HG02588 (cell line): ENCODE measurements around the gene NIPBL.
A peak's percentile ranks its signal among the peaks of the same experiment; 100 is the strongest.
"Not testable (repeated sequence)": the region's sequence is repeated elsewhere in the genome, so short reads cannot be mapped to it uniquely, and the experiment has no call there.

Experiments
- ATAC-seq: cut with Tn5 transposase; IDR thresholded peaks from one replicate; pipeline ENCODE4 v1.9.1; 2021; ENCODE audit warnings: mild to moderate bottlenecking, moderate library complexity; ENCODE audit not compliant: unreplicated experiment

The NIPBL gene

DNA sequence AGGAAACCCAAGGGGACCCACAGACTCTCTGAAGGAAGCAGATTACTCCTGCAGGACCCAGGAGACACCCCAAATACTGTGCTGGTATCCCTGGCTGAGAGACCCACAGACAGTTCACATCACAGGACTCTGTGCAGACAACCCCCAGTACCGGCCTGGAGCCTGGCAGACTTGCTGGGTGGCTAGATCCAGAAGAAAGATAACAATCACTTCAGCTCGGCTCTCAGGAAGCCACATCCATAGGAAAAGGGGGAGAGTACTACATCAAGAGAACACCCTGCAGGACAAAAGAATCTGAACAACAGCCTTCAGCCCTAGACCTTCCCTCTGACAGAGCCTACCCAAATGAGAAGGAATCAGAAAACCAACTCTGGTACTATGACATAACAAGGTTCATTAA, 206.4 kb downstream of the NIPBL start:
- ATAC-seq: not testable (repeated sequence)

DNA sequence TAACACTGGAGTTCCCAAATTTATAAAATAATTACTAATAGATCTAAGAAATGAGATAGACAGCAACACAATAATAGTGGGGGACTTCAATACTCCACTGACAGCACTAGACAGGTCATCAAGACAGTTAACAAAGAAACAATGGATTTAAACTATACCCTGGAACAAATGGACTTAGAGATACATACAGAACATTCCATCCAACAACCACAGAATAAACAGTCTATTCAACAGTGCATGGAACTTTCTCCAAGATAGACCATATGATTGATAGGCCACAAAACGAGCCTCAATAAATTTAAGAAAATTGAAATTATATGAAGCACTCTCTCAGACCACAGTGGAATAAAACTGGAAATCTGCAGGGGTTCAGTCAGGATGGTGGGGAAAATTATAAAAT, 209.5 kb downstream of the NIPBL start:
- ATAC-seq: not testable (repeated sequence)

DNA sequence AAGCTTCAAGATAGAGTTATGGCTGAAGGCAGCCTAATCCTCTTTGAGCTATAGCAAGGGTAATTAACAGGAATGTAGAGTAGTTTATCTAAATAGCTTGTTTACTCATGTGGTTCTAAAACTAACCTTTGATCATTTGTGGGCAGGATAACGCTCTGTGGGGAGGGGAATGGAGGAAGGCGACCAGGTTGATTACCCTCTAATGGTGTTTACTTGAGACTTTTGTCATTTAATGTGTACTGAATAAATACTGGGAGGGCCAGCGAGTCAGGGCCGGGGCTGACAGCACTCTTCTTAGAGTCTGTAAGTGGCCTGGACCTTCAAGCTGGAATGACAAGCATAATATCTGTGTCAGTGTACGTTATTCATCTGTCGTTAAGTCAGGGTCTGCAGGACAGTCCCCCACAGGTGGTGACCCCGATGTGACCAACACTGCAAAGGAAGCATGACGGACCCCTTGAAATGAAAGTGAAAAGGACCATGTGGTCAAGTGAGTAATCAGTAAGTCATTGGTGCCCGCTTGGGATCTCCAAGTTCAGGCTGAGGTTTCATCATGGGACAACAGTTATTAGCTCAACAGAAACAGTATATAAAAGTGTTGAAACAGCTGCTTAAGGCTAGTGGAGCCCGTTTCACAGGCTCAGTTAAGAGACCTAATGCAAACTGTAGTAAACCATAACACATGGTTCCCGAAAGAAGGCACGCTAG, 210.1 kb downstream of the NIPBL start:
- no peak for ATAC-seq

DNA sequence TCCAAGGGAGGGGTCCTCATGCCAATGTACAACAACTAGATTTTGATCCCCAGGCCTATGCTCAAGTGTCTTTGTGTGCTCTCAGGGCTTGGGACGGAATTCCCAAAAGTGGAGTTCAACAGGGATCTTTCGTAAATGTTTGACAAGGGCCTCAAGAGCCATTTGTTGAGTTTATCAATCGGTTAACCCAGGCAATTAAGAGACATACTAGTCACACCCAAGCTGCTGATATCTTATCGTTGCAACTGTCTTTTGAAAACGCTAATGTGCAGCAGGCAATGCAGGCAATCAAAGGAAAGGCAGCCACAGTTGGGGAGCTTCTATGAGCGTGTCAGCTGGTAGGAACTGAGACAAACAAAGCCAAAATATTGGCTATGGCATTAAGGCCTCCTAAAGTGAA, 211.4 kb downstream of the NIPBL start:
- no peak for ATAC-seq

DNA sequence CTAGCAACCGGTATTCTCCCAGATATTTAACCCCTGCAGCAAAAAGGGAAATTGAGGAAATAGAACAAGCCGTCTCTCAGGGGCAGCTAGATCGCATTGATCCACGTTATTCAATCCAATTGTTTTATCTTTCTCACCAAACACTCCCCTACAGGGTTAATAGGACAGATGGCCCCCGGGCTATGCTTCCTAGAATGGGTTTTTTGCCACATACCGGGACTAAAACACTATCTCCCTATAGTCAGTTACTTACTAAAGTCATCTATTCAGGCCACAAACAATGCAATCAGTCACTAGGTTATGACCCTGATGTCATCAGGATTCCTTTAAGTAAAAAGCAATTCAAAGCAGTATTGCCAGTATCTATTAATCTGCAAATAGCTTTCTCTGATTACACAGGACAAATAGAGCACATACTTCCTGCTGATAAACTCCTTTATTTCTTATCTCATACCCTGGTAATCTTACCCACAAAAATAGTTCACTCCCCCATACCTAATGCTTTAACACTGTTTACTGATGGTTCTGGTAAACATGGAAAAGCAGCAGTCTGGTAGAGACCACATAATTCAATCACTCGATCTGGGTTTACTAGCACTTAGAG, 213.7 kb downstream of the NIPBL start:
- ATAC-seq: no peak

DNA sequence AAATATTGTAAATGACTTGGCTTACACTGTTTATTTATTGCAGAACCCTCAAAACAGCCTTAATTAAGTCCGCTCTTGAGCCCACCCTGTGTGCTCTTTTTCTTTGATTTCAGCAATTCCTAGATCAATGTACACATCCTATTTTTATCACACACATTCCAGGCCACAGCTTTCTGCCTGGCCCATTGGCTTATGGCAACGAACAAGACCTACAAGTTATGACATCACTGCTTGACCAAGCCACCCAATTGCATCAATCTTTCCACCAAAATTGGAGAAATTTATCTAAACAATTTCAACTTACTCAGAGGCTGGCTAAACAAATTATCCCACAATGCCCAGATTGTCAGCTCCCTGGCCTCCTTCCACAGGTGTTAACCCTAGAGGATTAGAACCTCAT, 214.2 kb downstream of the NIPBL start:
- ATAC-seq: no peak

DNA sequence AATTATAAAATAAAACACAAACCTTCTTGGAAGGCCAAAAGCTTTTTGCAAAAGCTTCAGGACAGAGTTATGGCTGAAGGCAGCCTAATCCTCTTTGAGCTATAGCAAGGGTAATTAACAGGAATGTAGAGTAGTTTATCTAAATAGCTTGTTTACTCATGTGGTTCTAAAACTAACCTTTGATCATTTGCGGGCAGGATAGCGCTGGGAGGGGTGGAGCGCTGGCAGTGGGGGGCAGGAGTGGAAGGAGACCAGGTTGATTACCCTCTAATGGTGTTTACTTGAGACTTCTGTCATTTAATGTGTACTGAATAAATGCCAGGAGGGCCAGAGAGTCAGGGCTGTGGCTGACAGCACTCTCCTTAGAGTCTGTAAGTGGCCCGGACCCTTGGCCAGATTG, 217.2 kb downstream of the NIPBL start:
- ATAC-seq: not testable (repeated sequence)

DNA sequence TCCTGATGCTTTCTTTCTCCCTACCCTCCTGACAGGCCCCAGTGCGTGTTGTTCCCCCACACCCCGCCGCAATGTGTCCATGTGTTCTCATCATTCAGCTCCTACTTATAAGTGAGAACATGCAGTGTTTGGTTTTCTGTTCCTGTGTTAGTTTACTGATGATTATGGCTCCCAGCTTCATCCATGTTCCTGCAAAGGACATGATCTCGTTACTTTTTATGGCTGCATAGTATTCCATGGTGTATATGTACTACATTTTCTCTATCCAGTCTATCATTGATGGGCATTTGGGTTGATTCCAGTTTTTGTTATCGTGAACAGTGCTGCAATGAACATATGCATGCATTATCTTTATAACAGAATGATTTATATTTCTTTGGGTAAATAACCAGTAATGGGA, 222.7 kb downstream of the NIPBL start:
- ATAC-seq: not testable (repeated sequence)

DNA sequence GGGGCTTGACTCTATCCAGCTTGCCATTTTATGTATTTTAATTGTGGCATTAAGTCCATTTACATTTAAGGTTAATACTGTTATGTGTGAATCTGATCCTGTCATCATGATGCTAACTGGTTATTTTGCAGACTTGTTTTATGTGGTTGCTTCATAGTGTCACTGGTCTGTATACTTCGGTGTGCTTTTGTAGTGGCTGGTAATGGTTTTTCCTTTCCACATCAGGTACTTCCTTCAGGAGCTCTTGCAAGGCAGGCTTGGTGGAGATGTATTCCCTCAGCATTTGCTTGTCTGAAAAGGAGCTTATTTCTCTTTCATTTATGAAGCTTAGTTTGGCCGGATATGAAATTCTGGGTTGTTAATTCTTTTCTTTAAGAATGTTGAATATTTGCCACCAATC, 226.7 kb downstream of the NIPBL start:
- no peak for ATAC-seq

DNA sequence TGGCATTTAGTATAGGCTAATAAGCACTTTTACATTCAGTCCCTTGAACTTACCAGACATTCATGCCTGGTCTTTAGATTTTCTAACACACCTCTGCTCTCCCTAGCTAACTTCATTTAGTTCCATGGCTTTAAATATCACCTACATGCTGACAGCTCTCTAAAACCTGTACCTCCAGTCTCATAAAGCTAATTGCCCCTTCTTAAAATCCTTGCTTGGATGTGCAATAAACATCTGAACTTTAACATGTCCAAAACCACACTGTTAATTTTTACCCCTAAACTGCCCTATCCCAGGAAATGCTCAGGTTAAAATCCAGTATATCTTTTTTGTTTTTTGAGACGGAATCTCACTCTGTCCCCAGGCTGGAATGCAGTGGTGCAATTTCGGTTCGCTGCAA, 232.8 kb downstream of the NIPBL start:
- ATAC-seq: no peak

DNA sequence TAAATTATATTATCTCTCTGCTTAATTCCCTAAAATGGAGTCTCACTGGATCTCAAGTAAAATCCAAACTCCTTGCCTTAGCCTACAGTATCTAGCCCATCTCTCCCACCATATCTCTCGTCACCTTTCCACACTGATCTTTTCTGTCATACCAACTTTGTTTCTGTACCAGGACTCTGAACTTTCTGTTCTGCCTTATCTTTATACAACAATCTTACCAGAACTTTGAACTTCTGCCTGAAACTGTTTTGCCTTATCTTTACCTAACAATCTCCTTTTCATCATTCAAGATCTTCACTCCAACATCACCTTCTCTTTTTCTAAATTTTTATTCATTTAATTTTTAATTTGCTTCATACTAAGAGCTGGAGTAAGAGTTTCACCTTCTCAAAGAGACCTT, 233.6 kb downstream of the NIPBL start:
- ATAC-seq: no peak

DNA sequence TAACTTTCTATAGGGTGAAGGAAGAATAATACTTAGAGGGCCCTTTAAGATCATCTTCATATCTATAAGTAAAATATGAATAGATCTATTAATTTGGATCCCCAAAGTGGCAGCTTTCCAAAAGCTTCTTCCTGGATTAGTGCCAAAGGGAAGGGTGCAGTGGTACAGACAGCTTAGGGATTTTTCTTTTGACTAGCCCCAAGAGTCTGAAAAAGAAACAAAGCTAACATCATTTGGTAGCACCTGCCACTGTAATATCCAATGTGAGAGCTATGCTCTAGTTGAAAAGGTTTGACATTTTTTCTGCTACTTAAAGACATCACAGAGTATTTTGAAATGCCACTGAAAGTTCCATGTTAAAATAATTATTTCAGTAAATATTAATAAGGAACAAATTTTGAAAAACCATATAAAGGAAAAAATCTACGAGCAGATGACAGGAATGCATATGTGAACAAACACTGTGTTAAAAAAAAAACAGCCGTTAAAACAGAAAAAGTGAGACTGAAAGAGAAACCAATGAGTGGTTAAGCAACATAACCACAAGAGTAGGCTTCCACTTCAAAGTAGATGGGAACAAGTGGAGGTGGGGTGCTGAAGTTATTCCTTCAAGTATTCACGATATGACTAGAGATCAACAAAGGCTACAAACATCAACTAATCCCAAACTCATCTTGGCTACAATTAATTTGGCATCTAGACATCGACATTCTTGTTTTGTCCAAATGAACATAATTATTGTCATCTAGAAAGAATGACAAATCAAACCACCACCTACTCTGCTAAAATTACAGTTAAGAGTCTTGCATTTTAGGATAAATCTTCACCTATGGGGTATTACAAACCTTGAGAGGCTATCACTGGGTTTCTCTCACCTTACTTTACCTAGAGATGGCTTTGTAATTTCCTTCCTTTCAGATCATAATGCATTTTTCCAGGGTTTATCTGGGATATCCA, 235.1 kb downstream of the NIPBL start:
- ATAC-seq: peak; percentile 90

DNA sequence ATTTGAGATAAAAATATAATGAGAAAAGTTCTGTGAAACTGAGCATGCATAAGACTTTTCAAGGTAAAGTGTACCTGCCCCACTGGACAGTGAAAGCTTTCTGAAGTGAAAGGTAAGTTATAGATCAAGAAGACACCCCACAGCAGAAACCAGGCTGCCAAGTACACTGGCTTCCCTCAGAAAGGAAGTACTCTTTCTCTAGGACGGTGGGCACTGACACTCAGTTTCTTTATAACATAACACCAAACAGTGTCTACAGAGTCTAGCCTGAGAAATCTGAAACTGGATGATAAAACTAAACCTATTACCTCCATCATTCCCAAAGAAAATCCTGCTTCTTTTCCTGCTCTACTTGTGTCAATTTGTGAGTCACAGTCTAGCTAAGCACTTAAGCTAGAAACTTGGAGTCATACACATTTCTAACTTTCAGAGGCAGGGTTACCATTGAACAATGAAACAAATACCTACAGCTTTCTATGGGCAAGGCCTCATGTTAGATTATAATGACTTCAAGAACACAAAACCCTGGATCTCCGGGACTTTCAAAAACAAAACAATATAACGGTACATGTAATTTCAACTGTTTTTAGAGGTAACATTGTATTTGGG, 235.9 kb downstream of the NIPBL start:
- ATAC-seq: no peak
